Suprapubic skin (tissue), 4 donors: Measurements from ENCODE around the gene CCDC197.

Source experiments
- CTCF ChIP-seq, 2 donors: fragments of 200-600 bp in 1 of 2; fragments of 450-650 bp in 1 of 2; sonication (generic) in 1 of 2; IDR thresholded peaks; one replicate each; pipeline ENCODE4 v1.5.1; 2016 to 2019; ENCODE audit warnings: antibody characterized with exemption in 2 of 2, mild to moderate bottlenecking in 1 of 2, moderate library complexity in 1 of 2
- POLR2A ChIP-seq, 2 donors: fragments of 450-650 bp; IDR thresholded peaks; one replicate each; pipeline ENCODE4 v1.6.1; 2017; ENCODE audit warnings: antibody characterized with exemption in 2 of 2, mild to moderate bottlenecking in 2 of 2, moderate library complexity in 2 of 2
- POLR2AphosphoS5 ChIP-seq, 3 donors: sonication (generic); formaldehyde crosslinking; IDR thresholded peaks; one replicate each; pipeline ENCODE4 v1.6.1; 2017; ENCODE audit warnings: antibody characterized with exemption in 3 of 3

GRCh38 chr14:93977171-93977570, 19.9 kb upstream of the CCDC197 start:
- TF ChIP-seq CTCF (IDR thresholded peaks at IDR 0.05) (no peak), POLR2A (IDR thresholded peaks at IDR 0.05) (no peak), POLR2AphosphoS5 (IDR thresholded peaks at IDR 0.05) (no peak)
